ENCODE data around the gene FOSB. TPM values are rescaled to one million over a fixed set of nuclear protein-coding genes. Genes with fewer than 3 reads are reported as not detected.

The FOSB gene
- total RNA-seq, 1 donor from 2014 or later = 0.26 TPM

GRCh38 chr19:45440259-45440638, 27.5 kb upstream of the FOSB start:
- TF ChIP-seq CTCF (conservative IDR thresholded peaks at IDR 0.05) = no peak
- DNase-seq (ENCODE audit: low read depth, low spot score) = no peak
- Mint-ChIP-seq H3K27ac (ENCODE audit: unreplicated experiment) (no peak overlapping the region), H3K4me1 (peaks cover 37% of the 10 kb centered on the region), H3K36me3 (ENCODE audit: low read depth) (no peaks in the 10 kb centered on the region), H3K4me3 (peak overlapping the region; percentile 88), H3K27me3 (ENCODE audit: low read depth) (no peaks in the 10 kb centered on the region), H3K9me3 (no peaks in the 10 kb centered on the region)

- no peaks in the 10 kb centered on the region for H3K9me3 Mint-ChIP-seq
- no peak for DNase-seq (ENCODE audit: low read depth, low spot score)
- H3K36me3 Mint-ChIP-seq (ENCODE audit: low read depth) = no peaks in the 10 kb centered on the region
- H3K27ac Mint-ChIP-seq (ENCODE audit: unreplicated experiment) = no peak overlapping the region
- H3K4me1 Mint-ChIP-seq = peaks cover 42% of the 10 kb centered on the region
- H3K27me3 Mint-ChIP-seq (ENCODE audit: low read depth) = no peaks in the 10 kb centered on the region
- TF ChIP-seq CTCF (conservative IDR thresholded peaks at IDR 0.05) = no peak
- peak overlapping the region; percentile 88 for H3K4me3 Mint-ChIP-seq
Measured at GRCh38 chr19:45440873-45441654, 26.7 kb upstream of the FOSB start.

- no peak overlapping the region for H3K27ac Mint-ChIP-seq (ENCODE audit: unreplicated experiment)
- TF ChIP-seq CTCF (conservative IDR thresholded peaks at IDR 0.05) = no peak
- H3K4me1 Mint-ChIP-seq = peaks cover 48% of the 10 kb centered on the region
- DNase-seq (ENCODE audit: low read depth, low spot score) = no peak
- H3K9me3 Mint-ChIP-seq = no peaks in the 10 kb centered on the region
- peak overlapping the region; percentile 82 for H3K4me3 Mint-ChIP-seq
- H3K27me3 Mint-ChIP-seq (ENCODE audit: low read depth) = no peaks in the 10 kb centered on the region
- no peaks in the 10 kb centered on the region for H3K36me3 Mint-ChIP-seq (ENCODE audit: low read depth)
Measured at GRCh38 chr19:45442408-45442777, 25.4 kb upstream of the FOSB start.

- H3K27me3 Mint-ChIP-seq (ENCODE audit: low read depth) = no peaks in the 10 kb centered on the region
- no peaks in the 10 kb centered on the region for H3K9me3 Mint-ChIP-seq
- peak overlapping the region; percentile 19 for H3K27ac Mint-ChIP-seq (ENCODE audit: unreplicated experiment)
- H3K4me1 Mint-ChIP-seq = peaks cover 51% of the 10 kb centered on the region
- peak overlapping the region; percentile 82 for H3K4me3 Mint-ChIP-seq
- TF ChIP-seq CTCF (conservative IDR thresholded peaks at IDR 0.05) = no peak
- no peaks in the 10 kb centered on the region for H3K36me3 Mint-ChIP-seq (ENCODE audit: low read depth)
- peak; percentile 24 for DNase-seq (ENCODE audit: low read depth, low spot score)
Measured at GRCh38 chr19:45442778-45443461, 24.9 kb upstream of the FOSB start.

GRCh38 chr19:45443462-45444317, 24.1 kb upstream of the FOSB start:
- peak; percentile 77 for DNase-seq (ENCODE audit: low read depth, low spot score)
- H3K27me3 Mint-ChIP-seq (ENCODE audit: low read depth) = no peaks in the 10 kb centered on the region
- no peaks in the 10 kb centered on the region for H3K36me3 Mint-ChIP-seq (ENCODE audit: low read depth)
- peak overlapping the region; percentile 82 for H3K4me3 Mint-ChIP-seq
- H3K4me1 Mint-ChIP-seq = peaks cover 51% of the 10 kb centered on the region
- peak overlapping the region; percentile 98 for H3K27ac Mint-ChIP-seq (ENCODE audit: unreplicated experiment)
- H3K9me3 Mint-ChIP-seq = no peaks in the 10 kb centered on the region
- no peak for TF ChIP-seq CTCF (conservative IDR thresholded peaks at IDR 0.05)

Measured in neural crest cell (in vitro differentiated cells).